ENCODE data around the gene HBS1L.

Gene HBS1L

DNA sequence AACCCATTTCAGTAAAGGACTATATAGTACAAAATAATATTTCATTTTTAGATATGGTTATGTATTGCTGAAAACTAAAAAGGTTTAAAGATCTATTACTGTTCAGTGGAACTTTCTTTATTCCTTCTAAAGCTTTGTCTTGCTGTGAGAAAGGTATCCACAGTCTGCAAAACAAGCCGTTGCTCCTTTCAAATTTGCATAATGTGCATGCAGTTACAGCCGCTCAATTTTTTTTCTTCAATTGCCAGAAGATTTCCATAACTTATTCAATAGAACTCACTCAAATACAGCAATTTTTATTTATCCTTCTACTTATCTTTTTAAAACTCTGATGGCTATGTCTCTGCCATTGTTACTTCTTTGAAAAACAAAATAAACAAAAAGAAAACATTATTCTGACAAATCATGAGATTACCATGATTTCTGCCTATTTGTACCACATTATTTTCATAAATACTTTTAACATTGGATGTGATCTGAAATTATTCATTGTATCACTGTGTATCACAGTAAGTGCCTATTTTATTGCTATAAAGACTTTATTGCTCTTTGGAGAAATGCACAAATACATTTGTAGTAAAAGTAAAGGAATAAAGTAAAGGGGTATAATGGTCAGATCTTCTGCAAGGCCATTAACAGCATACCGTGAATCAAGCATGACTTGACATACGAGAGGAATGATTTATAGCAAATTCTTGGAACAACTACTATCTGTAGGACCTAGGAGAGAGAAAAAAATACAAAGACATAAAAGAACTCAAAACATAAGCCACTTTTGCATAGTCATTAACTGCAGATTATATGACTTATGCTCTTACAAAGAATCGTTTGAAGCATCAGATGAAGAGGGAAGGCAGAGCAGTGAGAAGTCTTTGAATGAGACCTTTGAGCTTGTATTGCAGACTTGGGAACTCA is 29.6 kb upstream of the HBS1L start:
- TF ChIP-seq, protein P1, sequence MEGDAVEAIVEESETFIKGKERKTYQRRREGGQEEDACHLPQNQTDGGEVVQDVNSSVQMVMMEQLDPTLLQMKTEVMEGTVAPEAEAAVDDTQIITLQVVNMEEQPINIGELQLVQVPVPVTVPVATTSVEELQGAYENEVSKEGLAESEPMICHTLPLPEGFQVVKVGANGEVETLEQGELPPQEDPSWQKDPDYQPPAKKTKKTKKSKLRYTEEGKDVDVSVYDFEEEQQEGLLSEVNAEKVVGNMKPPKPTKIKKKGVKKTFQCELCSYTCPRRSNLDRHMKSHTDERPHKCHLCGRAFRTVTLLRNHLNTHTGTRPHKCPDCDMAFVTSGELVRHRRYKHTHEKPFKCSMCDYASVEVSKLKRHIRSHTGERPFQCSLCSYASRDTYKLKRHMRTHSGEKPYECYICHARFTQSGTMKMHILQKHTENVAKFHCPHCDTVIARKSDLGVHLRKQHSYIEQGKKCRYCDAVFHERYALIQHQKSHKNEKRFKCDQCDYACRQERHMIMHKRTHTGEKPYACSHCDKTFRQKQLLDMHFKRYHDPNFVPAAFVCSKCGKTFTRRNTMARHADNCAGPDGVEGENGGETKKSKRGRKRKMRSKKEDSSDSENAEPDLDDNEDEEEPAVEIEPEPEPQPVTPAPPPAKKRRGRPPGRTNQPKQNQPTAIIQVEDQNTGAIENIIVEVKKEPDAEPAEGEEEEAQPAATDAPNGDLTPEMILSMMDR (IDR thresholded peaks at IDR 0.05; ENCODE audit: control insufficient read depth, extremely low read depth, insufficient read depth) = no peak
- no peak for DNase-seq (ENCODE audit: low read depth)
- H3K4me3 ChIP-seq (ENCODE audit: low read depth, low read length) = no peak overlapping the region

DNA sequence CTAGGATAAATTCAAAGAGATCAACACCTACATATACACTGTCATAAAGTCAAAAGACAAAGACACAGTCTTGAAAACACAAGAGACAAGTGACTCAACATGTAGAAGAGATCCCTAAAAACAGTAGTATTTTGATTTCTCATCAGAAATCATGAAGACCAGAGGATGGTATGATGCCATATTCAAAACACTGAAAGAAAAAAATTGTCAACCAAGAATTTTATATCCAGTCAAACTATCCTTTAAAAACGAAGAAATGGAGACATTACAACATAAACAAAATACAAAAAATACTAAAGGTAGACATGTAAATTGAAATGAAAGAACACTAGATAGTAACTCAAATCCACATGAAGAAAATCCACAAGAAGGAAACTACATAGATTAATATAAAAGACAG is 27.3 kb upstream of the HBS1L start:
- no peak for DNase-seq (ENCODE audit: low read depth)
- TF ChIP-seq, protein P1 (IDR thresholded peaks at IDR 0.05; ENCODE audit: control insufficient read depth, extremely low read depth, insufficient read depth) = no peak
- H3K4me3 ChIP-seq (ENCODE audit: low read depth, low read length) = no peak overlapping the region

DNA sequence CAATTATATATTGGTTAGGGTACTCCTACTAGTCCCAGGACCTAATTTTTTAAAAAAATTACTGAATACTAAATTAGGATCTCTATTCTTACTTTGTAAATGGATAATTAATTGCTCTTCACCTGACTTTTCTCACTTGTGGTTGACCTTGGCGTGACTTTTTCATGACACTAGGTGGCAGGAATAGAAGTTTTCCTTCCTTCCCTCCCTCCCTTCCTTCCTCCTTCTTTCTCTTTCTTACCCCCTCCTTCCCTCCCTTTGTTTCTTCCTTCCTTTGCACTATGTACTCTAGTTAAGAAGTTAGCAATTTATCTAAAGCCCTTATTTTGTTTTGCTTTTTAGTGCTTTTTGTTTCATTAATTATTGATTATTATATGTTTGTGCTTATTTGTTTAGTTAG is 20.4 kb upstream of the HBS1L start:
- DNase-seq (ENCODE audit: low read depth) = no peak

DNA sequence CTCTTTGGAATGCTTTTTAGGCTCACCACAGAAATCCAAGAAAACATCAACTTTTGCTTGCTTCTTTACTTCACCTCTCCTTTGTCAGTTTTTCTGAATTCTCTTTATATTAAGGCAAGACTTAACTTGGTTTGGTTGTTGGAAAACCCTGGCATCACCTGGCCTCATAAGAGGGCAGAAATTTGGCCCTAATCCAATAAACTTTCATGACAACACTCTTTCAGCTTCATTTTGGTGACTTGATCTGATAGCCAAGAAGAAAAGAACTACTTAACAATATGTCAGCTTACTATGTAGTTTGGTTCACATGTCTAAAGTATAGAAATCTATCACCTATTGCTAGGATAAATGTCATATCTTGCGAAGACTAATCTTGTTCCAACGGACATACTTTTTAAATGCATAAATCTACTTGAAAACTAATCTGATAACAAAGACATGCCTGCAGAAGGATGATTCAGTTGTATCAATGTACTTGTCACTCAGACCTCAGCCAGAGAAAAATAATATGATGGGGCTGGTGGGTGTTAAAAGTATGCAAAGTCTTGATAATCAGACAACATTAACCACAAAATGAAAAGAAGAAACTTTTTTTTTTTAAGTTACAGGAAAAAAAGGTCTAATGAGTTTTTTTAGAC is 19.3 kb upstream of the HBS1L start:
- no peak overlapping the region for H3K4me3 ChIP-seq (ENCODE audit: low read depth, low read length)
- DNase-seq (ENCODE audit: low read depth) = no peak
- TF ChIP-seq, protein P1 (IDR thresholded peaks at IDR 0.05; ENCODE audit: control insufficient read depth, extremely low read depth, insufficient read depth) = no peak

More for the DNA sequence above, 20.4 kb upstream of the HBS1L start:
- H3K4me3 ChIP-seq (ENCODE audit: low read depth, low read length) = no peak overlapping the region
- TF ChIP-seq, protein P1 (IDR thresholded peaks at IDR 0.05; ENCODE audit: control insufficient read depth, extremely low read depth, insufficient read depth) = peak; percentile 24; the same call in 1 of the 2 replicates

DNA sequence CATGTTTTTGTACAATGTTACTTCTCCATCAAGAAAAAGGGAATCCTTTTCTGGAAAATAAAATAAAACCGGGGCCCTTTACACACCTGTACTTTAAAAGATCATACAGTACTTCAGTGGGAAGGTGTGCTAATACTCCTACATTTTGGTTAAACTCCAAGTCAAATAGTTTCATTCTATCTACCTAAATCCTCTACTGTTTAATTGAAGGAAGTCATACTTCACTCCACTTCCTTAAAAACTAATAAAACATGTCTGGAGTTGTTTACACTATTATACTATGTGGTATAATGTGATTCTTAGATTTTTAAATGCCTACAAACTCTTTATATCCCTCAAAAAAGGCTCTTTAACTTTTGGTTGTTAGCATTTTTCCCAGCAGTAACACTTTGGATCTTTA is 18.6 kb upstream of the HBS1L start:
- TF ChIP-seq, protein P1 (IDR thresholded peaks at IDR 0.05; ENCODE audit: control insufficient read depth, extremely low read depth, insufficient read depth) = no peak
- no peak overlapping the region for H3K4me3 ChIP-seq (ENCODE audit: low read depth, low read length)
- DNase-seq (ENCODE audit: low read depth) = peak; percentile 70

DNA sequence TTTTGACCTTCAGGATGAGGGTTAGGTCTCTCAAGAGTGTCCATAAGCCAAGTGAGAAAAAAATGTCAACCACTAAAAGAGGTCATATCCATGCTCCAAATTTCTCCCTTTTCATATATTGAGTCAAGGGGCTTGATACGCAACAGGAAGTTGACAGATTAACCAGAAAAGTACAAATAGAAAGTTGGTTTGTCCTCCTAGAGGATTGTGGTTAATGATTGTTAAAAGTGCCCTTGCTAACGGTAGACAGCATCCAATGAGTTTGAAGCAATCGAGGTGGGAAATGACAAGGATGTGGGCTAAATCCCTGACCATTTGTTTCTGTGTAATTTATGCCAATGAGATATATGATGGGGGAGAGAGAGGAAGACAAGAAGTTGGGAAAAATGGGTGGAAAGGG is 18.1 kb upstream of the HBS1L start:
- no peak overlapping the region for H3K4me3 ChIP-seq (ENCODE audit: low read depth, low read length)
- DNase-seq (ENCODE audit: low read depth) = no peak
- TF ChIP-seq, protein P1 (IDR thresholded peaks at IDR 0.05; ENCODE audit: control insufficient read depth, extremely low read depth, insufficient read depth) = no peak

Measured in LNCaP clone FGC (cell line).